Measurements from ENCODE around the gene LAMP1.

The LAMP1 gene

GRCh38 chr13:113315992-113316391 is 19.0 kb downstream of the LAMP1 start:
- no peak for DNase-seq (ENCODE audit: low spot score)
- no peak for TF ChIP-seq CTCF (IDR thresholded peaks at IDR 0.05; ENCODE audit: extremely low read depth, missing control alignments)

- TF ChIP-seq CTCF (IDR thresholded peaks at IDR 0.05; ENCODE audit: extremely low read depth, missing control alignments): no peak
- no peak for DNase-seq (ENCODE audit: low spot score)
Observed at GRCh38 chr13:113317031-113317430, 20.0 kb downstream of the LAMP1 start.

GRCh38 chr13:113318956-113319355 is 21.9 kb downstream of the LAMP1 start:
- no peak for TF ChIP-seq CTCF (IDR thresholded peaks at IDR 0.05; ENCODE audit: extremely low read depth, missing control alignments)
- DNase-seq (ENCODE audit: low spot score): no peak

GRCh38 chr13:113319371-113319770 is 22.3 kb downstream of the LAMP1 start:
- DNase-seq (ENCODE audit: low spot score): no peak
- no peak for TF ChIP-seq CTCF (IDR thresholded peaks at IDR 0.05; ENCODE audit: extremely low read depth, missing control alignments)

DNA sequence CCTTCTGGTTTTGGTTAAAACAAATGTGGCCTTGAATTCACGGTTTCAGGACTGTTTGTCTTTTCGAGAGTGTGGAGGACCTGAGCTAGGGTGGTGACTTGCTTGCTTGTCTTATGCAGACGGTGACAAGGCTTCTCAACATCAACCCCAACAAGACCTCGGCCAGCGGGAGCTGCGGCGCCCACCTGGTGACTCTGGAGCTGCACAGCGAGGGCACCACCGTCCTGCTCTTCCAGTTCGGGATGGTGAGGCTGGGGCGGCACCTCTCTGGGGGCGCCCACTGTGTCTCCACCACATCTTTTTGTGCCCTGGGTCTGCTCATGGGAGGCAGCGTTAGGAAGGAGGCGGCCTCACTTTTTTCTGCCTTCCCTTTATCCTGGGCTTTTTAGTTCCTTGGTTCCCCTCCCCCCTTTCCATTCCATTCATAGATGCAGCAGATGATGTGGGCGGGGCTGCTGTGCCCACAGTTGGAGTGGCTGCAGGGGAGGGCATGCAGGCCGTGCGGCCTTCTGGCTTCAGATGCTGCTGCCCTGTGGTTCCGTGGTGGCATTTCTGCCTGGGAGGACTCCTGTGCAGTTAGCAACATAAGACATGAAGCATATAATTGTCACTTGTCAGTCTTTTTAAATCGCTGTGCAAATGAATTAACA is 23.3 kb downstream of the LAMP1 start:
- TF ChIP-seq CTCF (IDR thresholded peaks at IDR 0.05; ENCODE audit: extremely low read depth, missing control alignments): no peak

GRCh38 chr13:113321546-113321945 is 24.5 kb downstream of the LAMP1 start:
- no peak for DNase-seq (ENCODE audit: low spot score)
- no peak for TF ChIP-seq CTCF (IDR thresholded peaks at IDR 0.05; ENCODE audit: extremely low read depth, missing control alignments)

More for the DNA sequence above, 23.3 kb downstream of the LAMP1 start:
- DNase-seq (ENCODE audit: low spot score): no peak

- no peak for TF ChIP-seq CTCF (IDR thresholded peaks at IDR 0.05; ENCODE audit: extremely low read depth, missing control alignments)
- DNase-seq (ENCODE audit: low spot score): no peak
Observed at GRCh38 chr13:113322043-113322461, 25.0 kb downstream of the LAMP1 start.
